GM15510 (cell line): ENCODE measurements around the gene ISYNA1.

Experiments
- POLR2A ChIP-seq: IDR thresholded peaks from 3 replicates; pipeline ENCODE4 v1.6.1; 2011; ENCODE audit warnings: borderline replicate concordance; ENCODE audit not compliant: insufficient read length; ENCODE audit errors: extremely low read depth

ISYNA1 gene

DNA sequence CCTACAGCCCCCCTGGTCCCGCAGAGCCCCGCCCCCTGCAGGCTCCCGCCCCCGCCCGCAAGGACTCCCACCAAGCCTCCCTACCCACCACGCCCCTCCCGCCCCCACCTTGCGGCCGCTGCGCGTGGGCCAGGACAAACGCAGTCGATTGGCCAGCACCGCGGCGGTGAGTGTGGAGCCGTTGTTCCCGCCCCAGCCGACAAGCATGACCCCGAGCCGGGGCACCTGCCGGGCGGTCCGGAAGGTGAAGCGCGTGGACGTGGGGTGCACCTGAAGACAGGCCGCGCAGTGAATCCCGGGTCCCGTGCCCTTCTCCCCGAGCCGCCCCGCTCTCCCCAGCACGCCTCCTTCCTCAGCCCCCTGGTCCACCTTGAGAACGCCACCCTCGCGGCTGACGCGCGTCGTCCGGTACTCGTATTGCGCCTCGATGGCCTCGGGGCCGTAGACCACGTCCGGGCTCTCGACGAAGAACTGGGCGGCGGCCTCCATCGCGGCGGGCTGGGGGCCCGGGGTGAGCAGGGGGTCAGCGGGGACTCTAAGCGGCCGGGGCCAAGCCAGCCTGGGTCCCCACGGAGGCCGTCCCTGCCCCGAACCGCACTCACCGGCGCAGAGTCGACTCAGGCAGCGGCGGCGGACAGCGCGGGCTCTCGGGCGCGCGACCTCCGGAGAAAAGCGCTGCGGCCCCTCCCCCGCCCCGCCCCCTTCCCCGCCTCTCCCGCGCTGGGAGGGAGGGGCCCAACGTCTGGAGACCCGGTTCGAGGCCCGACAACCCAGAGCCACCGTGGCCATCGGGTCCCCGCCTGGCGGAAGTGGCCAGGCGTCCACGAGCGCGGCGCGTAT, at the start of gene ISYNA1:
TSS of gene ISYNA1 (minus strand) at position 643 of the 840 bp plus-strand sequence. CDS start at position 489, 154 bp downstream.
- TF ChIP-seq POLR2A = peak; percentile 23

DNA sequence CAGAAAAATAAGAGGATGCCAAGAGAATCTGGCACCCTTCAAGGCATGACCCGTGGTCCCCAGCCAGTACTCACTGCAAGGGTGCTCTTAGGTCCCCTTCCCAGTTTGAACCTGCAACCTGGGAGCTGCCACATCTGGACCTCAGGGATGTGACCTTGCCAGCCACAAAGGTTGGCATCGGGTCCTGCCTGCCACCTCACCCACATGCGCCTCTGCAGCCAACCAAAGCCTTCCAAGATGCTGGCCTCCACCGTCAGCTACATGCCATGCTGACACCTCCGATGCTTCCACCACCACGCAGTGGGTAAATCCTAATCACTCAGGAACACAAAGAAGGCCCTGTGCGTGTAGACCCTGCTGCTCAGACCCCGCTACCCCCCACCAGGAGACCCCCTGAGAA, 48.8 kb upstream of the ISYNA1 start:
- no peak for TF ChIP-seq POLR2A

DNA sequence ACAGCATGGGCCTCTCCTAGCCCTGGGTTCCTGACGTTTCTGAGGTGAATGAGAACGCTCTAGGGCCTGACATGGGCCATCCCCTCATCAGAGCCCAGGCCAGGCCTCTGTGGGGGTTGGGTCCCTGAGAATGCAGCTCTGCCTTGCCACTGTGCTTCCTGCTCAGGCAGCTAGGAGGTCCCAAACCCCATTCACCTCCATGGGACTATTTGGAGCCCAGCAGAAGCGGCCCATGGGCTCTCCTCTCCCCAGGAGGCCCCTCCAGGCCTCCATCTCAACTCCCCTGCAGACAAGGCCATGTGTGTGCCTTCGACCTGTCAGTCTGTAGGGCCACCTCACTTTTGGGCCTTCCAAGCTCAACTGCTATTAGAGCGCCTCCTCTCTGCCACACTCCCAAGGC, 47.1 kb upstream of the ISYNA1 start:
- TF ChIP-seq POLR2A = no peak

DNA sequence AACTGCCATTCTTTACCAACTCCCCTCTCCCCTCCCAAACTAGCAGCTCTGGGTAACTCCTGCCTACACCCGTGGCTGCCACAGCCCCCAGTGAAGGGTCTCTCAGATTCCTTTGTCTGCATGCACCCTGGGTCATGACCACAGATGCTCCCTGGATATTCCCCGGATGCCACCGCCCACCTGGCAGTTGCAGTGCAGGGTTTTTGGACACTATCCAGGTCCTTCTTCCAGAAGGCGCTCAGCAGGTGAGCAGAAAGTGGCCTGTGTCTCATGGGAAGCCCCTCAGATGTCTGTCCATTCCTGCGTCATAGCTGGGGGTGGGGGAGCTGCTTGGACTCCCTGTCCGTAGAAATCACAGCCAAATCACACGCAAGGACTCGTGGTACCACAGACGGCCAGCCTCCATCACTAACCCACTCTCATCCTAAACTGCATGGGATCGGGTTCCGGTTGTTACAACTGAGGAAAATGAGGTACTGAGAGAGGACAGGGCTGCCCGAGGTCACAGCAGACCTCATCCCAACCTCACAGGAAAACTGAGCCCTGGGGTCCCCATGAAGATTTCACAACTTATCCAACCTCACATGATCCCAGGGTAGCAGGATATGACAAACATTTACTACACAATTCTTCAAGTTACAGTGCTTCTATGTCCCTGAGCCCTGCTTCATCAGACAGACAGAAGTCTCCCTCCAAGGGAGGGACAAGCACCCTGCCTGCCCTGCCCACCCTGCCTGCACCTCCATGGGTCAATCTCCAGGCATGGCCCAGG, 45.4 kb upstream of the ISYNA1 start:
- TF ChIP-seq POLR2A = no peak

DNA sequence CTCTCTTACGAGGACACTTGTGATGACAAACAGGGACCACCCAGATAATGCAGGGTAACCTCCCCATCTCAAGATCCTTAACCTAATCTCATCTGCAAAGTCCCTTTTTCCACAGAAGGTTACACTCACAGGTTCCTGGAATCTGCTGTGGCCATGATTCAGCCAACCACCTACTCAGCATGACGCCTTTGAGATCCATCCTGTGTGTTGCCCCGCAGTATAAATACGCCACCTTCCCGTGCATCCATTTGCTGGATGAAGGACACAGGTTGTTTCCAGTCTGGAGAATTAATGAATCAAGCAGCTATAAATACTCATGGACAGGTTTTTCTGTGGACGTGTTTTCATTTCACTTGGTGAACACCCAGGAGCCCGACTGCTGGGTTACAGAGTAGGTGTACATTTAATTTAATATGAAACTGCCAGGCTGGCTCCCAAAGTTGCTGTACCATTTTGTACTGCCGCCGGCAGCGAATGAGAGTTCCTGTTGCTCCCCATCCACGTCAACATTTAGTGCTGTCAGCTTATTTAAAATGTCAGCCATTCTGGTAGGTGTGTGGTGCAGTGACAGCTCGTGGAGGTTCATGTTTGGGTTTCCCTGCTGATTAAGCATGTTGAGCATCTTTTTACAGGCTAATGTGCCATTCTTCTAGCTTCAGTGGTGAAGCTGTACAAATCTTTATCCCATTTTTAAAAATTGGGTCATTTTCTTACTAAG, 43.7 kb upstream of the ISYNA1 start:
- TF ChIP-seq POLR2A = no peak

DNA sequence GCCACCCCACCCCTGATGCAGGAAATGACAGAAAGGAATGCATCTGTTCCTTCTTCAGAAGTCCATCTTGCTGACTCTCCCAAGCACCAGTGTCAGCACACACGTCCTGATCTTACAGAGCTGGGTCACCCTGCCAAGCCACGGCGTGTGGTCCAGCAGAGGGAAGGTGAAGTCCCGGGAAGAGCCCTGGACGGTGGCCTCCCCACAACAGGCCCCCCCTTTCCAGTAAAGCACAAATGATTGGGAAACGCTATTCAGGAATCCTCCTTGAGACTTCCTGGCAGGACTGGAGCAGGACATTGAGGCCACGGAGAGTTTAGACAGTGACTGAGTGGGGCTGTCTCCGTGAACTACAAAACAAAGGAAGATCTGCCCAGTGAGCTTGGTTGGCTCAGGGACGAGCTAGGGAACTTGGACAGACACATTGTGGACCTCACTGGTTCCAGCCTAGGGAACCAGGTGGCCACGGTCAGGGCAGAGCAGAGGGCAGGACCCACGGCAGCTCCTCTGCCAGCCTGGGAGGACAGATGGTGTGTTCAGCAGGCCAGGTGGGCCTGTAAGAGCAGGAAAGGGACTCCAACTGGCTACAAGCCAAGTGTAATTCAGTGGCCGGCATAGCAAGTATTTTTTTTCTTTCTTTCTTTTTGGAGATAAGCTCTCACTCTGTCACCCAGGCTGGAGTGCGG, 42.2 kb upstream of the ISYNA1 start:
- TF ChIP-seq POLR2A = no peak

DNA sequence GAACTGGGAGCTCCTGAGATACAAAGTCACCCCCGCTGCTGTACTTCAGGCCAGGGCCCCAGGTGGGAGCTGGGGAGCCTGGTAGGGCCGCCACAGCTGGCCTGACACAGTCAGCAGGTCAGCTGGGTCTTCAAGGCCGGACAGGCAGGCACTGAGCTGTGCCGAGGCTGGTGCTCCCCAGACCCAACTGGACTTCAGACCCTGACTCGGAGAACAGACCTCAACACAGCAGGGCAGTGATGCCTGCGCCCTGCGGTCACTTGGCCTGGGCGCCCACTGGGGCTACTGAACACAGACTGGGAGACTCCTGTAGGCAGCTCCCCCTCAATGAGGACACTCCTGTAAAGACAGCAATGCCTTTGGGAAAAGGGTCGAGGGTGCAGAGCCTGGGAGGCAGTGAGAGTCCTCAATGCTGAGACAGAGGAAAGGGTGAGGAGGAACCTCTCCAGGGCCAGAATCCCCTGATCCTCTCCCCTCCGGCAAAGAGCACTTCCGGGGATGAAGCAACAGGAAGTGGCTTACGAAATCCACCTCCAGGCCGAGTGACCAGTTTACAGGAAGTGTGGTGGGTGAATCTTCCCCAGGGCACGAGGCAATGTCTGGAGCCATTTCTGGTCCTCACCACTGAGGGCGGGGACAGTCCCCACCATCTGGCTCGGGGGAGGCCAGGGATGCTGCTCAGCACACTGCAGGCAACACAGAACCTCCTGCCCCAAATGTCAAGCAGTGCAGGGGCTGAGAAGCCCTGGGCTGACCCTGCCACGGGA, 40.8 kb upstream of the ISYNA1 start:
- TF ChIP-seq POLR2A = no peak

DNA sequence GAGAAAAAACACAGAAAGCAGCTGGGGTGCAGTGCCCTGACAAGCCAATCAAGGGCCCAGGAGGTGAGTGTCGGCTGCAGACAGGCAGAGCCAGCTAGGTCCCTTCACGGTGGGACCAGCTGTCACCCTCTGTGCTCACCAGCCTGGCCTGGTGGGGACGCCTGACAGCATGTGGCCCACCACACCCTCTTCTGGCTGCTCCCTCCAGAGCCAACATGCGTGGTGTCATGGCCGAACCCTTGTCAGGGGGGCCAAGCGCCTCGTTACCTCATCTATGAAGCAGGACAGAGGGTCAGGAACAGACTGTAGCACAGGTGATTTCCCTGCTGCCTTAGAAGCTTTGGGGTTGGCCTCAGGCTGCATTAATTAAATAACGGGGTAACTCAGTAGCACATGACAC, 40.0 kb upstream of the ISYNA1 start:
- TF ChIP-seq POLR2A = no peak

DNA sequence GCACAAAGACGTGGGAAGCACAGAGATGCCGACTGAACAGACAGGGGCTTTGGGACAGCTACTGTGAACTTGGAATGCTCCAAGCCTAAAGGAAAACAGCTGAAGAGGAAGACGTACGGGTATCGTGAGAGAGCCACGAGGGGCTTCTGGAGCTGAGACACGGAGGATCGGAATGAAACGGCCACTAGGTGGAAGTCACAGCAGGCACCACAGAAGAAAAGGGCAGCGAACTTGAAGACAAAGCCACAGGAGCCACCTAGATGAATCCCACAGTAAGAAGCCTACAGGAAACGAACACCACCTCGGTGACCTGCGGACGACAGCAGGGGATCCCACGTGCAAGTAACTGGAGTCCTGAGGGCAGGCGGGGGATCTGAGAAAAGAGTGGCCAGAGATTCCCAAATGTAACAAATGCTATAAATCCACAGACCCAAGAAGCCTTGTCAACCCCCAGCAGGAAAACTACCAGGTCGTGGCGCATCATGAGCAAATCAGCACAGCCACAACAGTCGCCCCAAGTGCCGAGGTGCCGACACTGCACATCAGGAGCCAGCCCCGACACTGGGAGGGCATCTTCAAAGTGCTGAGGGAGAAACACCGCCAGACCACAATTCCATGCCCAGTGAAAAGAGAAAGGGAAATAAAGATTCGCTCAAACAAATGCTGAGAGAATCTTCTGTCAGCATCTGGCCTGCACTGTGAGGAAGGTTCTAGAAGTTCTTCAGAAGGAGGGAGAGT, 39.3 kb upstream of the ISYNA1 start:
- no peak for TF ChIP-seq POLR2A

DNA sequence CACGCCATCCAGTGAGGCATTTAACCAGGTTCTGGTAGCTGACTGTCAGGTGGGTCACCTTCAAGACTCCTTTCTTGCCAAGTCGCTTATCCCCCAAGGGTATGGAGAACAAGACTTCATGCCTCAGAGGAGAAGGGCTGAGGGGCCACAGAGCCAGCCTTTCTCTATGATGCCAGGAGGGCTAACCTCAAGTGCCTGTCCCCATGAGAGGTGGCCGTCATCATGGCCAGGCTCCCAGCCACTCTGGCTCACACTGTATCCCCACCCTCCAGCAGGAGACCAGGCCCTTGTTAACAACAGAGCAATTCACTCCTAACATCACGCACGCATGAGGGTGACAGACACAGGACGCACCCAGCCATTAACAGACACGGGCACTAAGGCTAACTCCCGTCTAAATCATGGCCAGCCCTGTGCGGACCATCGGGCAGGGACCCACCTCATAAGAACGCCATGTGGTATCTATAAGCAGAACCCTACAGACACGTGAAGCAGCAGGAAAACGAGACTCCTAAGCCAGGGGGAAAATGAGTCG, 38.6 kb upstream of the ISYNA1 start:
- TF ChIP-seq POLR2A = no peak

DNA sequence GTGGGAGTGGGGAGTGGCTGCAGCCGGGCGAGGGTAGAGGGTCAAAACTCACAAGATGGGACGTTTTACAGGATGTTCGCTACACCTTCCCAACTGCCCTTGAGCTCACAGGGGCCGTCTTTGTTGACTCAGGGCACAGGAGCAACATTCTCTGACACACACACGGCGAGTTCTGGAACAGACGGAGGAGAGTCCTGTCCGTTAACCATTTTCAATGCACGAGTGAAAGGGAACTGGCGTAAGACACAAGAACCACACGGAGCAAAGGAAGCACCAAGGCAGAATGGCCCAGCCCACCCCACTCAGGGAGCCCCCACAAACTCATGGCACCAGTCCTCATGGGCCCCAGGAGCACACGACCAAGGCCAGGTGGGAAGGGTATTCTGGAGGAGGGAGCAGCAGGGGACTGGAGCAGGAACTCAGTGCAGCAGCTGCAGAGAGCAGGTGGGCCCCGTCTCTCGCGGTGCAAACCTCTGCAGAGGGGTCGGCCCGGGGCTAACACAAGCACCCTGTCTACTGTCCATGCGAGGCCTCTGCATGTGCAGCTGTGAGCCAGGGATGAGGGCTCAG, 37.9 kb upstream of the ISYNA1 start:
- no peak for TF ChIP-seq POLR2A

DNA sequence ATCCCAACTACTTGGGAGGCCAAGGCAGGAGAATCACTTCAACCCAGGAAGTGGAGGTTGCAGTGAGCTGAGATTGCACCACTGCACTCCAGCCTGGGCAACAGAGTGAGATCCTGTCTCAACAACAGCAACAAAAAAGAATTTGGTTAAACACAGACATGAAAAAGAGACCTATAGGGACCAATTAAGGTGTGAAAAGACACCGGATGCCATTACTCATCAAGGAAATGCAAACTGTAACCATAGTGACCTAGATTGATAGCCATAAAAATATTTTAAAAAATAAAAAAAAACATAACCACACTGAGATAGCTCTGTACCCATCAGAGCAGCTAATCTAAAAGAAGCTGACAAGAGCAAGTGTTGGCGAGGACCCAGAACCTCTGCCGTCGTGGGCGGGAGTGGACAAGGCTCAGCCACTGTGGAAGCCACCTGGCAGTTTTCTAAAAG, 37.1 kb upstream of the ISYNA1 start:
- TF ChIP-seq POLR2A = no peak
